ENCODE measurements around the gene IQGAP2. TPM values are rescaled to one million over a fixed set of nuclear protein-coding genes. Genes with fewer than 3 reads are reported as not detected.
"Not testable (repeated sequence)": the region's sequence is repeated elsewhere in the genome, so short reads cannot be mapped to it uniquely, and the experiment has no call there.

The IQGAP2 gene
- total RNA-seq, 1 donor from 2014 or later, result 4.2 TPM

DNA sequence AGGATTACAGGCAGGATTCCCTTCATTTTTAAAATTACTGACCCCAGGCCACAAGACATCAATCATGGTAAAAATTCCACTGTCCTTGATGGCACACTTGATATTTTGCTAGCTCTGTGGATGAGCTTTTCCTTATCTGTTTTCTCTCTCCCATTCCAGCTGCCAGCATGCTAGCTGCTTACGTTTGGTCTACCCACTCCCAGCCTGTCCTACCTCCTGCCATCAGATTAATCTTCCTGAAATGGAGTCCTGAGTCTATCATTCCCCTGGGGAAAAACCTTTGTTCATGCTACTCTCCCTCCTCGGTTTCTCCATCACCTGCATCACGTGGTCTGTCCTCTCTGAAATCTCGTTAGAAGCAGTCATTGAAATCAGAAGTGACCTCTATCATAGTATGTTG, 111.2 kb downstream of the IQGAP2 start:
- no peak for ATAC-seq

DNA sequence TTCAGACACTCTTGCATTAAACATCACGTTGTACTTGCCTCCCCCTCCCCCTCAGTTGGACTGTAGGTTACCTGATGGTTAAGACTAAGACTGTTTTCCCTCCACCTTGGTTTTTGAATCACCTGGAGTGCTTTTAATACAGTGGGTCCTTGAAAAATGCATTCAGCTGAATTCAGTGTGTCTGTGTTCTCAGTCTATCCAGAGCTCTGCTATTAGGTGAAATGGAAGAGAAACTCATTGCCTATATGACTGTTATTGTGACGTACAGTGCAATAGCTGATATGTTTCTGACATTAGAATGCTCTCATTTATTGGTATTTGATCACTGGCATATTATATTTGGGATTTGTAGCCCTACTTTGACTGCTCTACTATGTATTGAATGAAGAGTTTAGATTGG, 111.6 kb downstream of the IQGAP2 start:
- ATAC-seq, result no peak

DNA sequence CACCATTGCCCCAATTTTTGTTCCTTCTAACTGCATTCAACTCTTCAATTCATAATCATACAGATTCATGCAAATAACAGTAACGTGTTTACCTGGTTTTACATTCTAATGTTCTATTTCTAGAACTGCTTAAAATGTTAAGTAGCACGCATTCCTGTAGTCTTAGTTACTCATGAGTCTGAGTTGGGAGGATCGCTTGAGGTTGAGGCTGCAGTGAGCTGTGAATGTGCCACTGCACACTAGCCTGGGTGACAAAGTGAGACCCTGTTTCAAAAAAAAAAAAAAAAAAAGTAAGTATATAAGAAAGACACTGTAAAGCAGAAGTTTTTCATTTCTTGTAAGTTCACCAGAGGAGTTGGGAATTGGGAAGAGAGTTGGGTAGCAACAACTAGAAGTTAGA, 114.2 kb downstream of the IQGAP2 start:
- no peak for ATAC-seq

DNA sequence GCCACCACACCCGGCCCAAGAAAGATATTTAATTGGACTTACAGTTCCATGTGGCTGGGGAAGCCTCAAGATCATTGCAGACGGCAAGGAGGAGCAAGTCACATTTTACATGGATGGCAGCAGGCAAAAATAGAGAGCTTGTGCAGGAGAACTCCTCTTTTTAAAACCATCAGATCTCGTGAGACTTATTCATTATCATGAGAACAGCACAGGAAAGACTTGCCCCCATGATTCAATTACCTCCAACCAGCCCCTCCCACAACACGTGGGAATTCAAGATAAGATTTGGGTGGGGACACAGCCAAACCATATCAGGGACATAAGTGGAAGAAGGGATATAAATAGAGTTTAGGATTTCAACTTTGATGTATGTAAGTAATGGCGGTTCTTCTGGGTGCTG, 115.2 kb downstream of the IQGAP2 start:
- ATAC-seq, result not testable (repeated sequence)

DNA sequence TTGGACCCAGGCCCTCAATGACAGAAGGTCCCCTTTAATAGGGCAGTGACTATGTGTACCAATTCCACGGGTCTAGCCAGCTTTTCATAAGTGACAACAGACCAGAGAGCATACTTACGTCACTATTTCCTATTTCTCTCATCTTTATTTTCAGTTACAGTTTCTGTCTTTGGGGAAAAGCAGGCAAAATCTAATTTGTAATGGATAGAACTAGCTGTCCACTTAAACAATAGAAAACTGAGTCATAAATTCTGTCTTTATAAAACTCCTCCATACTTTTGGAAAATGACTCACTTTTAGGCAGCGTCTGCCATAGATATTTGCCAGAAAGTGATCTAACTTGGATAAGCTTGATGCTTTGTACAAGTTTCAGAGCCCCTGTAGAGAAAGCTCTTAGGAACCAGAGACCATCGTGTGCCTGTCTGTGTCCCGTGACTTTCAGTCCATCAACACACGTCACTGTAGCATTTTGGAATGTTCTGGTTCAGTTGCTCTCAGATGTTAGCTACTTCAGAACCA, 118.2 kb downstream of the IQGAP2 start:
- peak; percentile 57 for ATAC-seq

DNA sequence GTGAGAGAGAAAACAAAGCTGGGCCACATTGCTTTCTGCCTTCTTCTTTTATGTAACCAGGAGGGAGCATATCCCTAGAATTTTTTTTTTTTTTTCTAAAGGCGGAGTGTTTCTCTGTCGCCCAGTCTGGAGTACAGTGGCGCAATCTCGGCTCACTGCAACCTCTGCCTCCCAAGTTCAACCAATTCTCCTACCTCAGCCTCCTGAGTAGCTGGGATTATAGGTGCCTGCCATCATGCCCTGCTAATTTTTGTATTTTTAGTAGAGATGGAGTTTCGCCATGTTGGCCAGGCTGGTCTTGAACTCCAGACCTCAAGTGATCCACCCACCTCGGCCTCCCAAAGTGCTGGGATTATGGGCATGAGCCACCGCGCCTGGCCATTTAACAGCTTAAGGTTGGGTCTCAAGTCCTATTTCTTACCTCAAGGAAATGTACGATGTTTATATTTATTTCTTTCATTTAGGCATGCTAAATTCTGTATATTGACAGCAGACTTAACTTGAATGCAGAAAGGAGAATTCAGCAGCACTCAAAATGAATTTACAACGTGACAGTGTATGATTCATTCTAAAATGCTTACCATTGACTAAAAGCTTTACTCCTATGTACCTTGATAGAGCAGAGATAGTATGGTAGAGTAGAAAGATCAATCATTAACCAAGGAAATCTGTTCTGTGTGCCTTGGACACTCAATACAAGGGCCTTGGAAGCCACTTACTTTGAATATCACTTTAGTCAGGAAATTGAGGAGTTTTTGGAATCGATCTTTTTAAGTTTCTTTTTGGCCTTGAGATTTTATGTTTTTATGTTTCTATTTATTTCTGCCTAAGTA, 119.2 kb downstream of the IQGAP2 start:
- ATAC-seq, result no peak

DNA sequence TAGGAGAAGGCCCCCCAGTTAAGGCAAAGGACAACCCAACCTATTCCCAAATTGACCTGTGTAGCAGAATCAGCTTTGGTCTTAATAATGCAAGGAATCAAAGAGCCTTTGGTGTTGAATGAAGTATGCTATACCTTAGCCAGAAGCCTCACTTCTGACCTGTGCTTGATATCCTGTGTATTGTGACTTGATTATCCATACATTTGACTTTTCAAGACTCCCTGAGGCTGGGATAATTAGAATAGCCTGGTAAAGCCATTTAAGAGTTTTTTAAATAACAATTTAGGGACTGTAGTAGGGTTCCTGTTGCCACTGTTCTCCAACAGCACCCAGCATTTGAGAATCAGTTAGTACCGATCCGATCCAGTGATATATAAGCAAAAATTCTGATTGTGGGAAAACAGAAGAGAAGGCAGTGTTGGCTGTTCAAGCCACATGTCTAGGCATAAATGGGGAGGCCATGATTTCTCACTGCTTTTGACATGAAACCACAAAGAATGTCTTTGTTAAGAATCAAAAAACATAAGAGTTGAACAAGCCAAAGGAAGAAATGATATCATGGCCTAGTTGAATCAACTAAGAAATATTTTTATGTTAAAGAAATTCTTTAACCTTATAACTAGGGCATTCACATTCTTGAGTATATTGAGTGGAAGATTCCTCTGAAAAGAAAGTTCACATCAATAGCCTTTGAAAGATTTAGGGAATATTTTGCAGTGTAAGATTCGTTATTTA, 121.2 kb downstream of the IQGAP2 start:
- no peak for ATAC-seq

DNA sequence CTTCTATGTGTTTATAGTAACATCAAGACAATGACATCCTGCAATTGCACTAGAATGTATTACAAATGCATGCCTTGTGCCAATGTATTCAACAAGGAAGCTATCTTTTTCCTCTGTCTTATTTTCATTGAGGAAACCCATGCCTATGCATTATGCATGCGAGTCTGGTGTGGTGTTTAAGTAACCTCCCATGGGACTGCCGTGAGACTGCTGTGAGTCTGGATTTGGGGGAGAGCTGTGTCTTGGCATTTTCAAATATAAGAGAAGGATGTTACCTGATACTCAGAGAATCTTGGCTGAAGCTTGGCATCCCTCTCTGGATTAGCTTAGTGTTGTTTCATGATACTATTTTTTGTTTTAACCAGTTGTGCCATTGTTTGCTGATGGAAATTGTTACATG, 121.8 kb downstream of the IQGAP2 start:
- no peak for ATAC-seq

DNA sequence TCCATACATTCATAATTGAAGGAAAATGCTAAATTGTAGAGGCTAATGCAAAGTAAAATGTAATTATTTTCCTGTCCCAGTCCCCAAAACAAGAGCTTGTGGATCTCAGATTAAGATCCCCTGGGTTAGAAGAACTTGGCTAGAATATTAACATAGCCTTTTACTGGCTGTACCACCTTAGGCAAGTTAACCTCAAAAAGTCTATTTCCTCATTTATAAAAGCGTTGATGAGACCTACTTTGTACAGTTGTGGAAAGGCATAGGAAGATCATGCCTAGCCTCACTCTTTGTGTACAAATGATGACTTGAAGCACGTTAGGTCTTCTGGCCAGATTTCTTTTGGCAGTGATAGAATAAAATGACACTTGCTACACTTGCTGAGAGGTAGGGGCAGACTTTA, 122.9 kb downstream of the IQGAP2 start:
- no peak for ATAC-seq

DNA sequence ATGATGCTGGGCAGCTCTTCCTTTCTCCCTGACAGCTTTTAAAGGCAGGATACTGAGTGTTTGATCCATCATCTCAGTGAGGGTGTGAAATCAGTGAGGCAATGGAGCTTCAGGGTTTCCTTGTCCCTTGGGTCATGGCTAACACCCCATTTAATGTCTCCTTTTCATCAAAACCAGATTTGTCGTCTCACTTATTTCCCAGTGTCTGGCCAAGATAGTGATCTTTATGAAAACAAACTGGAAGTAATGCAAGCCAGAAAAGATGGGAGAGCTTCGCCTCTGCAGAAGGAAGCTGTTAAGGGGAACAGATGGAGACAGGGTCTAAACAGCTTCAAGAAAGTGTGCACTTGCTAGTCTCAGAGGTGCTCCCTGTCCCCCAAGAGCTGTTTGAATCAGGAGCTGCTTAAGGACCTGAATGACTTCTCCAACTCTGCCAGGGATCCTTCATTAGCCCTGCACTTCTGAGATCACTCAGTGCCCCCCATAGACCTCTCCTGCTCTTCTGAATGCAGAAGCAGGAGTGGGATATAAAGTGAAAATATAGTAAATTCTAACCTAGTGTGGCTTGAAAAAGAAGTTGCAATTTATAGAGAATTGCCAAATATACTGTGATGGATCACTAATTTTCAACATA, 124.0 kb downstream of the IQGAP2 start:
- no peak for ATAC-seq

DNA sequence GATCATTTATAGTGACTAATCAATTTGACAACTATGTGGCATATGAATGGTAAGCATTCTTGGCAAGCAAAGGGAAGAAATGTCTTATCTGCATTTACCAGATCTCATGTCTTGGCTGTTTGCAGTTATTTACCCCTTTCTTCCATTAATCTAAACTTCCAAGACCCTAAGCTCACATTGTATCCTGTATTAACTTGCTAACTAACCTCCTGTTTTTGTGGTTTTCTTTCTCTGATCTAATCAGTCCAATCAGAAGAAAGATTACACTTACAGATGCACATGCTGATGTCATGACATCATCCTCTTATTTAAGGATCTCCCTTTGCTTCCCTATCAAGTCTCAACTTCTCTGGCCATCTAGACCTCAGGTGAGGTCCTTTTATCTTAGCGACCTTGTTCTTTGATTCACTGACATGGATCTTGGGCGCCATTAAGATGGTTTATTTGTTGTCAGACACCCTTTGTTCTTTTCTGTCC, 124.6 kb downstream of the IQGAP2 start:
- no peak for ATAC-seq

DNA sequence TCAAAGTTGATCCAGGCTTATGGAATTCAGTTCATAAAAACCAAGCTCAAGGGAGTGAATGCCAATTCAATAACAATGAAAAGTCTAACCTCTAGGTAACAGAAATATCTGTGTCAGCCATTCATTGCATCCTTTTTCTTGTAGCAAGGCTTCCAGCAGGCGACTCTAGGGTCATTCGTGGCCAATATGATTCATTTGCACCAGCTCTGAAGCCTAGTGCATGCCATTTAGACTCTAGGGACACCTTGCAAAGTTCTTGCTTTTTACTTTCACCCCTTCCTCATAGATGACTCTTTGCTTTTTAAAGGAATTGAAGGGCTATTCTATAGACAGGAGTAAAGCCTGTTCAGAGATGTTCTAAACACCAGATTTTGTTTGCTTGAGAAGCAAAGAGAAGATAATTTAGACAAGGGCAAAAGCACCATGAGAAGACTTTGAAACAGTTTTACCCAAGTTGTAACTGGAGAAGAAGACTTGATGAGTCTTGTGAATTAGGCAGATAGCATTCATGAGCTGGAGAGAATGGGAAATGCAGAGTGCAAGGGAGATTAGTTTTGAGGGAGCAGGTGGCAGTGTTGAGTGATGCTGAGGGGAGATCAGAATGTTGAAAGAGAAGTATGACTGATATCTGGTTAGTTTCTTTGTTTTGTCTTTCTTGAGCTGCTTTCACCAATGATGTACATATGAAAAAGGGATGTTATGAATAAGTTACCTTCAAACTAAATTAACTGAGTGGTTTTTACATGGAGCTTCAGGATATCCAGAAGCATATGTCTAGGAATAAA, 125.7 kb downstream of the IQGAP2 start:
- ATAC-seq, result no peak

DNA sequence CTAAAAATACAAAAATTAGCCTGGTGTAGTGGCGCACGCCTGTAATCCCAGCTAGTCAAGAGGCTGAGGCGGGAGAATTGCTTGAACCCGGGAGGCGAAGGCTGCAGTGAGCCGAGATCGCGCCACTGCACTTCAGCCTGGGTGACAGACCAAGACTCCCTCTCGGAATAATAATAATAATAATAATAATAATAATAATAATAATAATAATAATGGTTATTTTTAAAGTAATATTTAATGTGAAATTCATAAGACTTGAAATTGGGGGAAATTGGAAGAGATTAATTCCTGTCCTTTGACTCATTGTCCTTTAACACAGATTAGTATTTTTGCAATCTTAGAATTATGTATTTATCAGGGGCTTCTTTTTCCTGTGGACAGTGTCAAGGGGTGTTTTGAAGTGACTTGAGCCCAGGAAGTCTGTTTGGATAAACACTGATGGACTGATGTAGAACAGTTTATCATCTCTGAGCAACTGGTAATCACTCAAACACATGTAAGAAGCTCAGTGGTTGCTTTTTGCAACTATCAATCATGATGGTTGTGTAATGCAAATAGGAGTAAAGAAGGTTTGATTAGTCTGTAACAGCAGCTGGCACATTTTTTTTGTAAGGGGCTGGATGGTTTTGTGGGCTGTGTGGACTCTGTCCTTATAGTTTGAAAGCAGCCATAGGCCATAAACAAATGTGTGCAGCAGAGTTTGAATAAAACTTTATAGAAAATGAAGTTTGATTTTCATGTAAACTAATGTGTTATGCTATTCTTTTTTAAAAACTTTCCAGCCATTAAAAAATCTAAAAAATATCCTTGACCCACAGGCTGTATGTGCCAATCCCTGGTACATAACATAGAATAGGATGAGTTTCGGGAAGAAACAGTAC, 126.6 kb downstream of the IQGAP2 start:
- ATAC-seq, result no peak

DNA sequence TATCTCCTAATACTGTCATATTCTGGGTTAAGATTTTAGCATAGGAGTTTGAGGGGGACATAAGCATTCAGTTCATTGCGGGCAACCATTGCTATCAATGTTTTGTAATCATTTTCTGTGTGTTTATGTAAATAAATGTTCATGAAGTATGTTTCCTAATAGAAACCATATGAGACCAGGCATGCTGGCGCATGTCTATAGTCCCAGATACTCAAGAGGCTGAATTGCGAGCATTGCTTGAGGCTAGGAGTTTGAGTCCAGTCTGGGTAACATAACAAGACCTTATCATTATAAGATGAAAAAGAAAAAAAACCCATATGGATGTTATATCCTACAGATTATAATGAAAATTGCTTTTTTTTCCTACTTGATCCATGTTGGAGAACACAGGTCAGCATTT, 129.0 kb downstream of the IQGAP2 start:
- ATAC-seq, result no peak

DNA sequence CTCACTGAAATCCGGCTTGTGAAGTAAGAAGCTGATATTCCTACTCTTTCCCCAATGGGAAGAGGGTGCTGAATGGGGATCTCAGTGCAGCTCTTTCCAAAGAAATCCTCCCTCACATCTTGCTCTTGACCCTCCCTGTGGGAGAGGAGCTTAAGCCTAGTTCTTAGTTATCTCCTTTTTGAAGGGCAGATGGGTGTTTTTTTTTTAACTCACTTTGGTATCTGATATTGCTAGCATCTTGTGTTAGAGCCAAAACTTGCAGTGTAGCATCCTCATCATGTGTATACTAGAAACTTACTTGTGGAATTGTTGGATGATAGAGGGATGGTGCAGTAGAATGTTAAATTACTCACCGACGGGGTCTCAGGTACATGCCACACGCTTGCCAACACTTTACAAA, 129.9 kb downstream of the IQGAP2 start:
- no peak for ATAC-seq

DNA sequence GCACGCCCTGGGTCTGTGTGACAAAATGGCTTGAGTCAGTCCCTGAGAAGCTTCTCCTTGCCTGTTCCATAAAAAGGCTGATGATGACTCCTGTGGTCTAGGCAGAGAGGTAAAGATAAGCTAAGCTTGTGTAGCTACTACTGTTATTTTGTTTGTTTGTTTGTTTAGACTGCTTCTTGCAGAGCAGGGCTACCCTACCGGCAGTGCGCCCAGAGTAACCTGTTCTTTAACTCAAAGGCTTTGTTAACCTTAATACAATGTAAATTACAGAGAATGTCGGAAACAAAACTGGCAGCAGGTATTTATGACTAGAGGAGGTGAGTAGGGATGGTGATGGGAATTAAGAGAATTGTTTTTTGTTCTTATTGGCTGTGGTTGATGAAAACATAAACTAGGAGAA, 132.5 kb downstream of the IQGAP2 start:
- ATAC-seq, result no peak

DNA sequence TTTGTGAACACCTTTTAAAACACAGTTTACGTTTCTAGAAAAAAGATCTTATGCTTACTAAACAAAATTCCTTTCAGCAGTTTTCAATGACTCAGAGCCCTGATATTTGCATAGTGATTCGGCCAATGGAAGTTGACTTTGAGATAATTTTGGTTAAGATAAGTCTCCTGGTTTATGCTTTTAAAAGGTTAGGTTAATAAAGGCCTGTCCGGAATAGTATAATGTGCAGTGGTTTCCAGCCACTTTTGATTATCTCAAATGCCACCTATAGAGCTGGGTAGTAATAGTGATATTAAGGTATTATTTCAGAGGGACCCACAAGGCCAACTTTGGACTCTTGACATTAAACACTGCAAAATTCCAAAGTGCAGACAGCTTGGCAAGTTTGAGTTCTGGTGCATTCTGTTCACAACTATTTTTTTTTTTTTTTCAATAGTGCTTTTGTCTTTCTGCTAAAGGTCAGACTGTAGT, 134.0 kb downstream of the IQGAP2 start:
- no peak for ATAC-seq

DNA sequence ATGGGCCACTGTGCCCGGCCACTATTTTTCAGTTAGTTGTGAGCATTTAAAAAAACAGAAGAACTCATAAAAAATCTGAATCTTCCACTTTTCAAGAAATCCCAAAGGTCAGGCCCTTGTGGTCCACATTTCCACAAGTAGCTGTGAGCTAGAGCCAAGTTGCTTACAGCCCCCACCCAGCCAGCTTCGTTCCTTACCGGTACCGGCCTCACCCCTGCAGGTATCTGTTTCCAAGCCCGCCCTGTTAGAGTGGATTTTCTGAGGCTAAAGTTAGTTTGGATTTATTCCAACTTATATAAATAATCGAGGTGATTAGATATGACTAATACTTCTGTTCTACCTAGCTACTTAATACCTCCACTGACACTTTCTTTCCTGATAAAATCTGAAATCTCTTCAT, 139.2 kb downstream of the IQGAP2 start:
- no peak for ATAC-seq

DNA sequence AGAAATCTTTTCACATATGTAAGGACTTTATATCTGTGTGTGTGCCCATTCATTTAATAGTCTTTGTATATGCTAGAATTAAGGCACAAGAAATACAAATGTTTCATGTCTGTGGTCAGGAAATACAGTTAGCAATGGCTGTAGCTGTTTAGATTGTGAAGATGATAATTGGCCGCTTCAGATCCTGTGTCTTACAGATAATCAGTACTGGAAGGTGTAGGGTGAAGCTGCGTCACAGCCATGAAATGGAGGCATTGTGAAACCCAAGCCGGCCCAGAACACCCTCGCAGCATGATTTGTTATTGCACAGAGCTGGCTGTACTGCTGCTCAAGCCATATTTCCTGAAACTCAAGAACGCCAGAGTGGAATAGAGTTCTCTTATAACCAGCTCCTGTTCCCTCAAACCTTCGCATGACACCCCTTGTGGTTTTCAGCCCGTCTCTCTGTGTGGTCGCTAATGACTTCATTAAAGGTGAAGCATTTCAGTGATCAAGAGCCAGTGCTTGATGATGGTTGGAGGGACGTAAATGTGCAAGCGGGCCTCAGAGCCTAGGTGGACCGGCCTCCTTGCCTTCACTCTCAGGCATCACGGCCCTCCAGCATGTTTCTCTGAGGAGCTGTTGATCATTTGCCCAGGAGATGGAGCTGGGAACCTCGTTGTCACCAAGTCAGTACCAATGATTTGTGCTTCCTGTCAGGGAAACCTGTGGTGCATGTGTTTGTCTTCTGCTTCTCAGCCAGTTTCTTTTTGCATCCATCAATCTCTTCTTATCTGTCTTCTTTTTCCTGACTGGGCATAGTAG, 140.0 kb downstream of the IQGAP2 start:
- ATAC-seq, result no peak

DNA sequence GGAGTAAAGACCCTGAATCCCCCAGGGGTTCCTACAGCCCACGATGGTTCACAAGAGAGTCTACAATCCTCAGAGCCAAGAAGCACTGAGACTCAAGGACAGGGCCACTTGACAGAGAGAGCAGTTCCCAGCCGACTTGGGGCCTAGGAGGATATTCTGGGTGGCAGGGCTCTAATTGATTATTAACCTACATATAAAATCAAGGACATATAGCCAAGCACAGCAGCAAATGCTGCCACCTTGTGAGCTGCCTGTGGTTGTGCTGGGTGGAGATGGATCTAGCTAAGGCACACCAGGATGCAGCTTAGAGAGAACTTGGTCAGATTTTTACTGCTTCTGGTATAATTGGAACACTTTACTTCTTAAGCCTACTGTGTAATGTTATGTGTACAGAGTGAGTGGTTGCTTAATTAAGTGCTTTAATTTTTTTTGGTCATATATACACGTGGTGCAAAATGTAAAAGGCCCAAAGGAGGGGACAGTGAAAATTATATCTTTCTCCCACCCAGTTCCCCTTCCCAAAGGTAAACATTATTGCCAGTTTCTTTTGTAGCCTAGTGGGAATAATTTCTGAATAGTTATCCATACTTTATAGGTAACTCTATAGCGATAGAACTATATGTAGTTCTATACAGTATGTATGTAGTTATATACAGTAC, 141.3 kb downstream of the IQGAP2 start:
- ATAC-seq, result peak; percentile 58

Measured in esophagus mucosa (tissue), 1 donor.